CD8-positive, alpha-beta memory T cell (primary cell): Measurements from ENCODE around the gene CCBE1. TPM values are rescaled to one million over a fixed set of nuclear protein-coding genes. Genes with fewer than 3 reads are reported as not detected.

ENCODE experiments used
- CTCF ChIA-PET: fragments of 350-600 bp; sonication (Branson Sonifier 250); formaldehyde crosslinking; loops from one replicate; lab custom pipeline; 2021; ENCODE audit warnings: antibody characterized with exemption; lab: Charles Lee
- POLR2A ChIA-PET: fragments of 350-600 bp; sonication (Branson Sonifier 250); formaldehyde crosslinking; loops from one replicate; lab custom pipeline; 2021; ENCODE audit warnings: antibody characterized with exemption; lab: Charles Lee
- DNase-seq, 5 donors: peaks; one replicate each; pipeline versions ENCODE4 v3.0.0 to v3.0.0-alpha.2; 2020 to 2022; ENCODE audit warnings: mixed read lengths in 1 of 5
- H3K27ac ChIP-seq: one replicate; pipeline ENCODE4 v1.7.0; 2013; ENCODE audit warnings: low read depth, mild to moderate bottlenecking, low read length, moderate library complexity
- H3K27me3 ChIP-seq: 2 replicates; pipeline ENCODE4 v1.7.0; 2013; ENCODE audit warnings: low read length, mild to moderate bottlenecking; ENCODE audit not compliant: insufficient read depth, poor library complexity, severe bottlenecking
- H3K36me3 ChIP-seq: 2 replicates; pipeline ENCODE4 v1.7.0; 2013; ENCODE audit warnings: mild to moderate bottlenecking, low read length, moderate library complexity; ENCODE audit not compliant: insufficient read depth
- H3K4me1 ChIP-seq: 2 replicates; pipeline ENCODE4 v1.7.0; 2013; ENCODE audit warnings: mild to moderate bottlenecking, low read length, moderate library complexity; ENCODE audit not compliant: insufficient read depth
- H3K4me3 ChIP-seq: 2 replicates; pipeline ENCODE4 v1.7.0; 2013; ENCODE audit warnings: mild to moderate bottlenecking, low read length
- H3K9me3 ChIP-seq: 2 replicates; pipeline ENCODE4 v1.7.0; 2013; ENCODE audit warnings: mild to moderate bottlenecking, low read length
- H3K27ac Mint-ChIP-seq, 8 donors: one replicate each; pipeline ENCODE4 v1.8.0; 2020 to 2021; ENCODE audit warnings: mixed read lengths in 8 of 8, mild to moderate bottlenecking in 6 of 8, inconsistent platforms in 3 of 8, moderate library complexity in 3 of 8
- H3K27me3 Mint-ChIP-seq, 2 donors: one replicate each; pipeline ENCODE4 v1.8.0; 2020 to 2021; ENCODE audit warnings: mixed read lengths in 2 of 2, mild to moderate bottlenecking in 1 of 2, moderate library complexity in 1 of 2
- H3K36me3 Mint-ChIP-seq, 3 donors: one replicate each; pipeline ENCODE4 v1.8.0; 2020 to 2021; ENCODE audit warnings: mixed read lengths in 3 of 3, inconsistent platforms in 1 of 3, mild to moderate bottlenecking in 1 of 3
- H3K4me1 Mint-ChIP-seq, 3 donors: one replicate each; pipeline ENCODE4 v1.8.0; 2020 to 2021; ENCODE audit warnings: mixed read lengths in 3 of 3, inconsistent platforms in 1 of 3, mild to moderate bottlenecking in 1 of 3
- H3K4me3 Mint-ChIP-seq, 7 donors: one replicate each; pipeline ENCODE4 v1.8.0; 2020 to 2021; ENCODE audit warnings: mixed read lengths in 7 of 7, mild to moderate bottlenecking in 6 of 7, moderate library complexity in 4 of 7, inconsistent platforms in 2 of 7
- H3K9me3 Mint-ChIP-seq, 5 donors: one replicate each; pipeline ENCODE4 v1.8.0; 2020 to 2022; ENCODE audit warnings: mixed read lengths in 5 of 5, mild to moderate bottlenecking in 3 of 5, moderate library complexity in 2 of 5, inconsistent platforms in 1 of 5
- polyA plus RNA-seq: library from polyadenylated mRNA; unstranded; fragments of 300-500 nt; fragmentation: Illumina TruSeq; gene quantifications from one replicate; pipeline ENCODE4 v1.2.3, GENCODE V29; 2021
- total RNA-seq, 2 experiments: library from RNA; stranded (reverse); gene quantifications; one replicate each; pipeline ENCODE4 v1.2.3, GENCODE V29; 2021

Gene CCBE1
- total and polyA plus RNA-seq, 3 experiments from 2014 or later = not detected

- H3K36me3 Mint-ChIP-seq = no peaks in the 10 kb centered on the region
- no peak overlapping the region for H3K27ac ChIP-seq
- ChIA-PET POLR2A (no interaction called here), CTCF (interaction anchor here (1.9 kb wide), 1 partner anchor 19 kb away, joined by 8 read pairs; no protein-coding TSS in a partner anchor)
- H3K27me3 ChIP-seq = no peaks in the 10 kb centered on the region
- H3K27me3 Mint-ChIP-seq = peaks cover 5 to 29% of the 10 kb centered on the region in 2 donors
- H3K27ac Mint-ChIP-seq = no peak overlapping the region
- H3K9me3 Mint-ChIP-seq = no peaks in the 10 kb centered on the region
- no peaks in the 10 kb centered on the region for H3K36me3 ChIP-seq
- no peak for DNase-seq
- no peaks in the 10 kb centered on the region for H3K4me1 ChIP-seq
- no peak overlapping the region for H3K4me3 Mint-ChIP-seq
- no peaks in the 10 kb centered on the region for H3K9me3 ChIP-seq
- no peak overlapping the region for H3K4me3 ChIP-seq
- H3K4me1 Mint-ChIP-seq = no peaks in the 10 kb centered on the region
These were observed 313.4 kb downstream of the CCBE1 start for GRCh38 chr18:59383851-59384250.

- H3K36me3 ChIP-seq = no peaks in the 10 kb centered on the region
- H3K36me3 Mint-ChIP-seq = no peaks in the 10 kb centered on the region
- no peaks in the 10 kb centered on the region for H3K4me1 ChIP-seq
- DNase-seq = no peak
- no peaks in the 10 kb centered on the region for H3K4me1 Mint-ChIP-seq
- H3K27me3 ChIP-seq = no peaks in the 10 kb centered on the region
- H3K9me3 Mint-ChIP-seq = no peaks in the 10 kb centered on the region
- ChIA-PET POLR2A (no interaction called here), CTCF (interaction anchor here (1.2 kb wide), 1 partner anchor 20 kb away, joined by 8 read pairs; no protein-coding TSS in a partner anchor)
- peaks cover 7 to 38% of the 10 kb centered on the region in 2 donors for H3K27me3 Mint-ChIP-seq
- no peak overlapping the region for H3K4me3 Mint-ChIP-seq
- no peak overlapping the region for H3K4me3 ChIP-seq
- no peak overlapping the region for H3K27ac ChIP-seq
- H3K27ac Mint-ChIP-seq = no peak overlapping the region
- no peaks in the 10 kb centered on the region for H3K9me3 ChIP-seq
These were observed 314.8 kb downstream of the CCBE1 start for GRCh38 chr18:59382383-59382782.

DNA sequence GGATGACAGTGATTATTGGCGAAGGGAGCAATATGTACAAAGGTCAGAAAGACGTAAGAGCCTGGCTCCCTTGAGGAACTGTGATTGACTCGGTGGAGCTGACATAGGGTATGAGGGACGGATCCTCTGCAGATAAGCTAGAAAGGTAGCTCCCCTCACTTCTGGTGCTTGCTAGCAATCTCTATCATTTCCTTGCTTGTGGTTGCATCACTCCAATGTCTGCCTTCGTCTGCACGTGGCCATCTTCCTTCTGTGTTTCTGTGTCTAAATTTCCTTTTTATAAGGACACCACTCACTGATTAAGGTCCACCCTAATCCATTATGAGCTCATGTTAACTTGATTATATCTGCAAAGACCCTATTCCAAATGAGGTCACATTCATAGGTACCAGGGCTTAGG is 315.3 kb downstream of the CCBE1 start:
- no peaks in the 10 kb centered on the region for H3K4me1 Mint-ChIP-seq
- H3K27ac Mint-ChIP-seq = no peak overlapping the region
- ChIA-PET CTCF (interaction anchor here (1.2 kb wide), 1 partner anchor 21 kb away, joined by 8 read pairs; no protein-coding TSS in a partner anchor), POLR2A (no interaction called here)
- Histone ChIP-seq H3K9me3 (no peaks in the 10 kb centered on the region), H3K36me3 (no peaks in the 10 kb centered on the region), H3K4me3 (no peak overlapping the region), H3K27ac (no peak overlapping the region), H3K4me1 (no peaks in the 10 kb centered on the region), H3K27me3 (no peaks in the 10 kb centered on the region)
- H3K27me3 Mint-ChIP-seq = peaks cover 8 to 43% of the 10 kb centered on the region in 2 donors
- DNase-seq = no peak
- no peaks in the 10 kb centered on the region for H3K36me3 Mint-ChIP-seq
- H3K4me3 Mint-ChIP-seq = no peak overlapping the region
- no peaks in the 10 kb centered on the region for H3K9me3 Mint-ChIP-seq

Other genes with a start within 250 kb of the CCBE1 start
- 10 to 100 TPM; 82.8 to 83.6 TPM for gene PMAIP1, start 202.6 kb upstream of the CCBE1 start, total RNA-seq
- gene PMAIP1, start 202.6 kb upstream of the CCBE1 start, polyA plus RNA-seq = 15.0 TPM